K562 (cell line): ENCODE measurements around the gene SPOUT1. TPM values are rescaled to one million over a fixed set of nuclear protein-coding genes. Genes with fewer than 3 reads are reported as not detected.
A peak's percentile ranks its signal among the peaks of the same experiment; 100 is the strongest.

ENCODE experiments used
- ATF1 ChIP-seq, 2 experiments: fragments of 450-650 bp in 1 of 2; IDR thresholded peaks; 2 replicates each; pipeline ENCODE4 v1.6.1; 2016; ENCODE audit warnings: missing compliant biosample characterization in 1 of 2, missing genetic modification characterization in 1 of 2
- CBX2 ChIP-seq: fragments of 200-600 bp; sonication (generic); IDR thresholded peaks from one replicate; pipeline ENCODE4 v1.6.1; 2012; ENCODE audit warnings: mild to moderate bottlenecking, low read length, inconsistent platforms; ENCODE audit not compliant: insufficient read depth, poor library complexity, severe bottlenecking
- GTF2F1 ChIP-seq: IDR thresholded peaks from 2 replicates; pipeline ENCODE4 v1.6.1; 2011; ENCODE audit warnings: low read depth, low read length, improper control_type of control experiment
- HDAC1 ChIP-seq, 2 experiments: fragments of 450-650 bp; IDR thresholded peaks; 2 replicates each; pipeline ENCODE4 v1.6.1; 2016 to 2017; ENCODE audit warnings: inconsistent platforms in 1 of 2, mild to moderate bottlenecking in 1 of 2, moderate library complexity in 1 of 2
- HLTF ChIP-seq: fragments of 450-650 bp; IDR thresholded peaks from 2 replicates; pipeline ENCODE4 v1.6.1; 2016
- HNRNPH1 ChIP-seq: fragments of 200-400 bp; formaldehyde crosslinking; optimal IDR thresholded peaks from 2 replicates; pipeline ENCODE3; 2017; ENCODE audit warnings: low read depth, mild to moderate bottlenecking, low read length, moderate library complexity
- KDM4B ChIP-seq, 2 experiments: fragments of 450-650 bp in 1 of 2; sonication (generic) in 1 of 2; IDR thresholded peaks; 2 replicates each; pipeline ENCODE4 v1.6.1; 2016 to 2017; ENCODE audit warnings: borderline replicate concordance in 2 of 2, antibody characterized with exemption in 1 of 2, low read depth in 1 of 2, mild to moderate bottlenecking in 1 of 2
- MECOM ChIP-seq: fragments of 250-450 bp; sonication (Bioruptor Pico); IDR thresholded peaks from 2 replicates; pipeline ENCODE4 v1.8.0; 2022; ENCODE audit warnings: inconsistent platforms
- MYBL2 ChIP-seq, 2 experiments: fragments of 450-650 bp in 1 of 2; sonication (generic) in 1 of 2; formaldehyde crosslinking in 1 of 2; IDR thresholded peaks; 2 replicates each; pipeline versions ENCODE4 v1.6.1 to v1.8.1; 2017 to 2022; ENCODE audit warnings: borderline replicate concordance in 1 of 2, inconsistent platforms in 1 of 2, low read depth in 1 of 2, mild to moderate bottlenecking in 1 of 2, missing genetic modification reagents in 1 of 2, moderate library complexity in 1 of 2
- RAD21 ChIP-seq, 2 experiments: fragments of 250-450 bp in 1 of 2; fragments of 450-650 bp in 1 of 2; sonication (Bioruptor Pico) in 1 of 2; formaldehyde crosslinking in 1 of 2; IDR thresholded peaks in 1 of 2; conservative IDR thresholded peaks in 1 of 2; 2 replicates each; pipeline versions ENCODE4 v1.4.0 to v1.8.0; 2020 to 2022; ENCODE audit warnings: mild to moderate bottlenecking in 2 of 2, moderate library complexity in 1 of 2
- SMARCC2 ChIP-seq: fragments of 450-650 bp; IDR thresholded peaks from 2 replicates; pipeline ENCODE4 v1.6.1; 2017; ENCODE audit warnings: antibody characterized with exemption, moderate library complexity, mild to moderate bottlenecking, low read depth
- SNIP1 ChIP-seq: fragments of 450-650 bp; IDR thresholded peaks from 2 replicates; pipeline ENCODE4 v1.7.1; 2017; ENCODE audit warnings: low read depth, mild to moderate bottlenecking
- SRSF3 ChIP-seq: fragments of 200-400 bp; formaldehyde crosslinking; IDR thresholded peaks from 2 replicates; pipeline ENCODE4 v1.6.1; 2016; ENCODE audit warnings: mild to moderate bottlenecking, low read length, moderate library complexity; ENCODE audit not compliant: insufficient read depth
- TRIM28 ChIP-seq: fragments of 450-650 bp; IDR thresholded peaks from 2 replicates; pipeline ENCODE4 v1.6.1; 2017
- ZFP36 ChIP-seq: fragments of 150-350 bp; IDR thresholded peaks from 2 replicates; pipeline ENCODE4 v1.6.1; 2018; ENCODE audit warnings: low read length, low read depth; ENCODE audit not compliant: partially characterized antibody
- ZNF408 ChIP-seq: fragments of 250-450 bp; sonication (Bioruptor Pico); IDR thresholded peaks from 2 replicates; pipeline ENCODE4 v1.4.0; 2020; ENCODE audit warnings: low read depth, mild to moderate bottlenecking, moderate library complexity
- polyA plus RNA-seq, 8 experiments: library from polyadenylated mRNA; depleted of rRNA in 4 of 8; stranded (reverse) in 5 of 8; unstranded in 3 of 8; fragments of >200 nt; fragmentation: Nextera tagmentation in 2 of 8; fragmentation: Illumina TruSeq in 1 of 8; extraction: Ambion mirVana in 2 of 8; extraction: Trizol in 1 of 8; gene quantifications; 2 replicates each; pipeline versions ENCODE4 v1.2.1 to v1.2.3, GENCODE V29; 2011 to 2014; ENCODE audit warnings: inconsistent platforms in 1 of 8, missing spikeins in 1 of 8
- total RNA-seq, 7 experiments: library from RNA; depleted of rRNA in 6 of 7; stranded (reverse); fragments of >200 nt in 6 of 7; fragmentation: Illumina TruSeq in 2 of 7; extraction: Trizol in 2 of 7; gene quantifications; 2 replicates each; pipeline versions ENCODE4 v1.2.1 to v1.2.3, GENCODE V29; 2011 to 2021; ENCODE audit warnings: low replicate concordance in 1 of 7
- TF ChIP-seq, protein P1 (sequence below): IDR thresholded peaks from 3 replicates; pipeline ENCODE4 v1.6.1; 2011; ENCODE audit warnings: borderline replicate concordance, mild to moderate bottlenecking, moderate library complexity; ENCODE audit not compliant: insufficient read length; ENCODE audit errors: extremely low read depth
- TF ChIP-seq, protein P2 (sequence below): fragments of 450-650 bp; IDR thresholded peaks from 2 replicates; pipeline ENCODE4 v1.6.1; 2018; ENCODE audit warnings: mild to moderate bottlenecking, low read depth; ENCODE audit not compliant: partially characterized antibody
- TF ChIP-seq, protein P3 (sequence below): sonication (generic); formaldehyde crosslinking; IDR thresholded peaks from 2 replicates; pipeline ENCODE4 v1.8.1; 2023; ENCODE audit warnings: mild to moderate bottlenecking, missing genetic modification reagents

Gene SPOUT1
- total and polyA plus RNA-seq, 9 of the 15 experiments (the other 6 are each of a cell fraction or from before 2014, with no cell fraction given), result 10.6 to 121 (median 37.4) TPM

DNA sequence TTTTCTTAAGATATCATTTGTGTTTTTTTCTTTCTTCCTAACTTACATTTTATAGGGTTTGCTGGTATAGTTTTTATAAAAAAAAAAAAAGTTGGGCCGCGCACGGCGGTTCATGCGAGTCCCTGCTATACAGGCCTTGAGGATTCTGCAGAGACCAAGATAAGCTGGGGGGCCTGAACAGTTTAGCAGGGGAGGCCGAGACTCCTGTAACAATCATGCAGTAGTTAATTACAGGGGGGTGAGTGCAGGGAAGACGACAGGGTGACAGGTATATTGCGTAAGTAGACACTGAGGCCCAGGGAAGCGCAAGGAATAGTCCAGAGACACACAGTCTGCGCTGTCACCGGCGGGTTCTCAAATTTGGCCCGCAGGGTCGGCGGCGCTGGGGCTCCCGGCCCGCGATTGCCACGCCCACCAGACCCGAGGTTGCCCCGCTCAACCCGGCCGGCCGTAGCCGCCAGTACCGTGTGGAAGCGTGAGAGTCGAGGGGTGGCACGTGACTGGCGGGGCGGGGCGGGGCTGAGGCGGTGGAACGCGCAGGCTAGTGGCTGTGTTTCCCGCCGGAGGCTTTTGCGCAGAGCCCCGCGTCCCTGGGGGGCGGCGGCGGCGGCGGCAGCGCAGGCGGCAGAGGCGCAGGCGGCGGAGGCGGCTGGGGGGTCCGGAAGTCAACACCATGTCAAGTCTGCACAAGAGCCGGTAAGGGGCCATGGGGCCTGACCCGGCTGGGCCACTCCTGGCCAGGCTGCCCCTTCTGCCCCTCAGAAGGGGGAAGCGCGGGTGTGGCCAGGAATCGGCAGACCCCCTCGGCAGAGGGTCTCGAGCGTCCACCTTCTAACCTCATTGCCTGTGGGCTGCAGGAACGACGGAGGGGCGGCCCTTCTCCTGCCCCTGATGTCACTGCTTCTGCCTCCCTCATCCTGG lies 42.7 kb downstream of the SPOUT1 start, which contains the start of gene TBC1D13 (continued):
- TF ChIP-seq, protein P1, sequence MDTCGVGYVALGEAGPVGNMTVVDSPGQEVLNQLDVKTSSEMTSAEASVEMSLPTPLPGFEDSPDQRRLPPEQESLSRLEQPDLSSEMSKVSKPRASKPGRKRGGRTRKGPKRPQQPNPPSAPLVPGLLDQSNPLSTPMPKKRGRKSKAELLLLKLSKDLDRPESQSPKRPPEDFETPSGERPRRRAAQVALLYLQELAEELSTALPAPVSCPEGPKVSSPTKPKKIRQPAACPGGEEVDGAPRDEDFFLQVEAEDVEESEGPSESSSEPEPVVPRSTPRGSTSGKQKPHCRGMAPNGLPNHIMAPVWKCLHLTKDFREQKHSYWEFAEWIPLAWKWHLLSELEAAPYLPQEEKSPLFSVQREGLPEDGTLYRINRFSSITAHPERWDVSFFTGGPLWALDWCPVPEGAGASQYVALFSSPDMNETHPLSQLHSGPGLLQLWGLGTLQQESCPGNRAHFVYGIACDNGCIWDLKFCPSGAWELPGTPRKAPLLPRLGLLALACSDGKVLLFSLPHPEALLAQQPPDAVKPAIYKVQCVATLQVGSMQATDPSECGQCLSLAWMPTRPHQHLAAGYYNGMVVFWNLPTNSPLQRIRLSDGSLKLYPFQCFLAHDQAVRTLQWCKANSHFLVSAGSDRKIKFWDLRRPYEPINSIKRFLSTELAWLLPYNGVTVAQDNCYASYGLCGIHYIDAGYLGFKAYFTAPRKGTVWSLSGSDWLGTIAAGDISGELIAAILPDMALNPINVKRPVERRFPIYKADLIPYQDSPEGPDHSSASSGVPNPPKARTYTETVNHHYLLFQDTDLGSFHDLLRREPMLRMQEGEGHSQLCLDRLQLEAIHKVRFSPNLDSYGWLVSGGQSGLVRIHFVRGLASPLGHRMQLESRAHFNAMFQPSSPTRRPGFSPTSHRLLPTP, result no peak
- TF ChIP-seq HNRNPH1 (no peak), ZFP36 (no peak), SRSF3 (no peak), RAD21 (CRISPR knock-in tag; conservative IDR thresholded peaks at IDR 0.05 in 1 of 2, IDR thresholded peaks at IDR 0.05 in 1 of 2) (0 out of 4 replicates have a peak, but pooled peaks of 1 of the 2 experiments have one; percentile 25), SNIP1 (no peak), KDM4B (IDR thresholded peaks at IDR 0.05; ENCODE audit: borderline replicate concordance in 2 of 2, low read depth in 1 of 2) (peak in 1 of 2 experiments; percentile 56; a peak in 1 of 4 replicates), GTF2F1 (no peak), HLTF (peak; percentile 52; the same call in 1 of the 2 replicates), ATF1 (CRISPR knock-in tag; IDR thresholded peaks at IDR 0.05) (no peak), ATF1 (tag; IDR thresholded peaks at IDR 0.05) (peak; percentile 80), SMARCC2 (no peak), HDAC1 (IDR thresholded peaks at IDR 0.05) (peak in 1 of 2 experiments; percentile 79; a peak in 2 of 4 replicates), MECOM (no peak), MYBL2 (IDR thresholded peaks at IDR 0.05; ENCODE audit: low read depth) (no peak), MYBL2 (CRISPR knock-in tag; IDR thresholded peaks at IDR 0.05; ENCODE audit: borderline replicate concordance) (no peak; the same call in 1 of the 2 replicates), ZNF408 (CRISPR knock-in tag) (no peak), CBX2 (no peak), TRIM28 (no peak)
- TF ChIP-seq, protein P2, sequence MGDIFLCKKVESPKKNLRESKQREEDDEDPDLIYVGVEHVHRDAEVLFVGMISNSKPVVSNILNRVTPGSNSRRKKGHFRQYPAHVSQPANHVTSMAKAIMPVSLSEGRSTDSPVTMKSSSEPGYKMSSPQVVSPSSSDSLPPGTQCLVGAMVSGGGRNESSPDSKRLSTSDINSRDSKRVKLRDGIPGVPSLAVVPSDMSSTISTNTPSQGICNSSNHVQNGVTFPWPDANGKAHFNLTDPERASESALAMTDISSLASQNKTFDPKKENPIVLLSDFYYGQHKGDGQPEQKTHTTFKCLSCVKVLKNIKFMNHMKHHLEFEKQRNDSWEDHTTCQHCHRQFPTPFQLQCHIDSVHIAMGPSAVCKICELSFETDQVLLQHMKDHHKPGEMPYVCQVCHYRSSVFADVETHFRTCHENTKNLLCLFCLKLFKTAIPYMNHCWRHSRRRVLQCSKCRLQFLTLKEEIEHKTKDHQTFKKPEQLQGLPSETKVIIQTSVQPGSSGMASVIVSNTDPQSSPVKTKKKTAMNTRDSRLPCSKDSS, result no peak
- TF ChIP-seq, protein P3, sequence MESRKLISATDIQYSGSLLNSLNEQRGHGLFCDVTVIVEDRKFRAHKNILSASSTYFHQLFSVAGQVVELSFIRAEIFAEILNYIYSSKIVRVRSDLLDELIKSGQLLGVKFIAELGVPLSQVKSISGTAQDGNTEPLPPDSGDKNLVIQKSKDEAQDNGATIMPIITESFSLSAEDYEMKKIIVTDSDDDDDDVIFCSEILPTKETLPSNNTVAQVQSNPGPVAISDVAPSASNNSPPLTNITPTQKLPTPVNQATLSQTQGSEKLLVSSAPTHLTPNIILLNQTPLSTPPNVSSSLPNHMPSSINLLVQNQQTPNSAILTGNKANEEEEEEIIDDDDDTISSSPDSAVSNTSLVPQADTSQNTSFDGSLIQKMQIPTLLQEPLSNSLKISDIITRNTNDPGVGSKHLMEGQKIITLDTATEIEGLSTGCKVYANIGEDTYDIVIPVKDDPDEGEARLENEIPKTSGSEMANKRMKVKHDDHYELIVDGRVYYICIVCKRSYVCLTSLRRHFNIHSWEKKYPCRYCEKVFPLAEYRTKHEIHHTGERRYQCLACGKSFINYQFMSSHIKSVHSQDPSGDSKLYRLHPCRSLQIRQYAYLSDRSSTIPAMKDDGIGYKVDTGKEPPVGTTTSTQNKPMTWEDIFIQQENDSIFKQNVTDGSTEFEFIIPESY (CRISPR knock-in tag), result peak; percentile 93
